Activated CD4-positive, alpha-beta T cell treated with anti-CD3 and anti-CD28 coated beads, Interleukin-2, amount 50 U/mL, for 24 hours (primary cell): Measurements from ENCODE around the gene TNF.

Source experiments
- DNase-seq, 2 donors: peaks; one replicate each; pipeline ENCODE4 v3.0.0-alpha.2; 2020; ENCODE audit warnings: low read depth in 1 of 2, low spot score in 1 of 2

The TNF gene

GRCh38 chr6:31575335-31575901 lies at the start of gene TNF:
Gene TNF, plus strand, starts transcription at chr6:31575565. Its CDS starts 177 bp downstream, at chr6:31575742.
- DNase-seq: peak; percentile 83 to 92

GRCh38 chr6:31525932-31526591 lies 49.3 kb upstream of the TNF start:
- DNase-seq: no peak

GRCh38 chr6:31528307-31528777 lies 47.0 kb upstream of the TNF start:
- DNase-seq: no peak

GRCh38 chr6:31528821-31529328 lies 46.5 kb upstream of the TNF start, which contains the start of gene MCCD1:
Gene MCCD1, plus strand, starts transcription at chr6:31528962. Its CDS starts 53 bp downstream, at chr6:31529015.
- no peak for DNase-seq

GRCh38 chr6:31529329-31530150 lies 45.8 kb upstream of the TNF start:
- DNase-seq: no peak

GRCh38 chr6:31530659-31531058 lies 44.7 kb upstream of the TNF start:
- DNase-seq: no peak

GRCh38 chr6:31531162-31531561 lies 44.2 kb upstream of the TNF start:
- DNase-seq: no peak

GRCh38 chr6:31531771-31532643 lies 43.4 kb upstream of the TNF start:
- DNase-seq: no peak

- DNase-seq: no peak
Observed at GRCh38 chr6:31532644-31533454, 42.5 kb upstream of the TNF start.

GRCh38 chr6:31533455-31533841 lies 41.9 kb upstream of the TNF start:
- DNase-seq: no peak

GRCh38 chr6:31534011-31534410 lies 41.4 kb upstream of the TNF start:
- no peak for DNase-seq

GRCh38 chr6:31534521-31535040 lies 40.8 kb upstream of the TNF start:
- no peak for DNase-seq

GRCh38 chr6:31535538-31536324 lies 39.6 kb upstream of the TNF start:
- DNase-seq: no peak

GRCh38 chr6:31538805-31539400 lies 36.5 kb upstream of the TNF start:
- DNase-seq: no peak

GRCh38 chr6:31540640-31541039 lies 34.7 kb upstream of the TNF start:
- DNase-seq: no peak

GRCh38 chr6:31541059-31541657 lies 34.2 kb upstream of the TNF start:
- peak in 1 of 2 donors; percentile 44 for DNase-seq

- DNase-seq: peak; percentile 83 to 94
Observed at GRCh38 chr6:31541658-31542521, 33.5 kb upstream of the TNF start, which contains the start of gene DDX39B. Gene DDX39B, minus strand, starts transcription at chr6:31542003. Its CDS starts 1,471 bp downstream, at chr6:31540532.
